Posterior cingulate gyrus (tissue), 11 donors: Measurements from ENCODE around the gene RPGRIP1L.

Source experiments
- DNase-seq, 10 donors: peaks; one replicate each; pipeline versions ENCODE4 v3.0.0 to v3.0.0-alpha.2; 2020 to 2021; ENCODE audit warnings: mixed read lengths in 3 of 10
- intact Hi-C: fragments of 100-400 bp; cut with DNase I; formaldehyde crosslinking; loops from one replicate; pipeline ENCODE4 v1.15.1; 2023

The RPGRIP1L gene

GRCh38 chr16:53608094-53608493 is 95.6 kb downstream of the RPGRIP1L start:
- DNase-seq, result no peak
- intact Hi-C loops, result no loop called here

GRCh38 chr16:53605831-53606400 is 97.7 kb downstream of the RPGRIP1L start:
- intact Hi-C loops, result no loop called here
- DNase-seq, result no peak

DNA sequence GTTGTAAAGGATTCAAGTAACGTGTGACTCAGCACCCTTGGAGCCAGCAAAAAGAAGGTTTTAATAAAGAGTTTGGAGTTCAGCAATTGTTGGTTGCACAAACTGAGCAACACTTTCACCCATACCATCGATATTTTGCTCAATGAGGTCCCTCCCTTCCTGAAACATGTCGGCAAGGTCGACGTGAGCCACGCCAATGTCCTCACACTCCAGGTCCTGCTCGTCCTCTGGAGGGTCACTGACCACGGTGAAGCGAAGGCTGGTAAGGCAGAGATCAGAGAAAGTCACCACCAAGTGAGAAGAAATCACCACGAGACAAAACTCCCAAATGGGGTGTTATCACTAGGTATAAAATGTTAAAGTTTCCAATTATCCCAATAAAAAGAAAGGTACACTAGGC is 98.3 kb downstream of the RPGRIP1L start:
- intact Hi-C loops, result no loop called here
- no peak for DNase-seq

- no peak for DNase-seq
- intact Hi-C loops, result no loop called here
These were observed 101.7 kb downstream of the RPGRIP1L start for GRCh38 chr16:53601961-53602360.

- intact Hi-C loops, result no loop called here
- no peak for DNase-seq
These were observed 103.0 kb downstream of the RPGRIP1L start for GRCh38 chr16:53600616-53601015.

- intact Hi-C loops, result no loop called here
- no peak for DNase-seq
These were observed 103.5 kb downstream of the RPGRIP1L start for GRCh38 chr16:53600126-53600525.

DNA sequence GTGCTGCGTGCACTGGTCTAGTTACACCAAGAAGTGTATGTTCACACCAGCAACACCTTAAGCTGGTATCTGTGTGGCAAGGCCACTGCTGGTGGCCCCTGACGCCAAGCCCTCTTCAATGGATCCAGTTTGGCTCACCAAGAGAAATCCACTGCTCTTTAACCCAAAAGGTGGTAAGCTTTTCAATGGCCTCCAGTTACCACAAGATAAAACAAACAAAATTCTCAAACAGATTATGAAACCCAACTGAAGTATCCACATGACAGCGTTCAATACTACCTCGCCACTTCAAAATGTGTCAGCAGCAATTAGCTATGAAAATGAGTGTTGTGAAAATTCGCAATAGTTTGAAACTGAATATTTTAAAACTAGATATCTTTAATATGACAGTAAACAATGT is 104.1 kb downstream of the RPGRIP1L start:
- intact Hi-C loops, result no loop called here
- DNase-seq, result no peak

- DNase-seq, result no peak
- intact Hi-C loops, result no loop called here
These were observed 105.0 kb downstream of the RPGRIP1L start for GRCh38 chr16:53598511-53599275.

DNA sequence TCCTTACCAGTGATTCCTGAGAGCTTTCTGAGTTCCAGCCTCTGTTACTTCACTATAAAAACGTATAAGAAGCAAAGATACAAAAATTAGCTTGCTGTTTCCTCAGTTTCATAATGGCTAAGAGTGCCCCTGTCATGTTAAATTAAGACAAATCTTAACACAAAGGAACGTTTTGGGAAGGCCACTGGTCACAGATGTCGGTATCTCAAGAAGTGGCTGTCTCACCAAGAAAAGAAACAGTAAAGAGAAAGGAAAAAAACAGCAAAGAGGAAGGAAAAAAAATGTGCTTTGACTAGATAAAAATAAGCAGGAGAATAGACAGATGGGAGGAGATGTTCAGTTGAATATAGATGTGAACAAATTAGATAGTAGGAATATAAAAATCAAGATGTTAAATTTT is 105.9 kb downstream of the RPGRIP1L start:
- DNase-seq, result no peak

GRCh38 chr16:53588081-53588648 is 115.5 kb downstream of the RPGRIP1L start:
- intact Hi-C loops, result no loop called here
- no peak for DNase-seq

More for the DNA sequence above, 105.9 kb downstream of the RPGRIP1L start:
- intact Hi-C loops, result no loop called here

GRCh38 chr16:53583401-53583800 is 120.3 kb downstream of the RPGRIP1L start:
- intact Hi-C loops, result no loop called here
- no peak for DNase-seq

- no peak for DNase-seq
- intact Hi-C loops, result no loop called here
These were observed 121.9 kb downstream of the RPGRIP1L start for GRCh38 chr16:53581784-53582183.

DNA sequence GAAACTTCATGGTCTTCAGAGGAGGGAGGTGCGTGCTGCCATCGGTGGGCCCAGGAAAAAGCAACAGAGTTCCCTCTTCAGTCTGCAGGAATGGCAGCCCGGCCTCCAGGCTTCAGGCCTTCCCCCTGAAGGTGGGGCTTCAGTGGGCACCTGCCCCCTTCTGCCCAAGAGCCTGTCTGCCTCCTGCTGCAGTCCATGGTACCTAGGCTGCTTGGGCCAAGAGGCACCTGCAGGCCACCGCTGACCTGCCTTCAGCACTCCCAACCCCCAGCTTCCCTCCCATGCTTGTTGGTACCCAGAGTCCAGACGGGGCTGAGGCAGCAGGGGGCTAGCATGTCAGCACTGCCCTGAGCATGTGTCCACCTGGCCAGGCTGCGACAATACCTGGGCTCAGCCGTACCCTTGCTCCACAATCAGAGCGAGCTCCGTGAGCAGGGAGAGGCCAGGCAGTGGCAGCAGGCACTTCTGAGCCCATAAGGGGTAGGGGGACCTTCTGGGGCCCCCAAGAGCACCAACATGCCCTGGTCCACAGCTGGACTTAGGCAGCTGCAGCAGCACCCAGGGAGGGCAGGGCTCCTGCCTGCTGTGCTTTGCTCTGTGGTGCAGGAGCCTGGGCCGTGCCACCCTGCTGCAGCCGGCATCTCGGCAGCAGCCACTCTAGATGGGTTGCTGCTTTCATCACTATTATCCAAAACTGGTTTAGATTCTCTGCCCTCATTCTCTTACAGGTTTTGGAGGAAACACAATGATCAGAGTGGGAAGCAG is 123.4 kb downstream of the RPGRIP1L start:
- intact Hi-C loops, result no loop called here

GRCh38 chr16:53576904-53577303 is 126.8 kb downstream of the RPGRIP1L start:
- DNase-seq, result no peak
- intact Hi-C loops, result no loop called here

More for the DNA sequence above, 123.4 kb downstream of the RPGRIP1L start:
- DNase-seq, result no peak

DNA sequence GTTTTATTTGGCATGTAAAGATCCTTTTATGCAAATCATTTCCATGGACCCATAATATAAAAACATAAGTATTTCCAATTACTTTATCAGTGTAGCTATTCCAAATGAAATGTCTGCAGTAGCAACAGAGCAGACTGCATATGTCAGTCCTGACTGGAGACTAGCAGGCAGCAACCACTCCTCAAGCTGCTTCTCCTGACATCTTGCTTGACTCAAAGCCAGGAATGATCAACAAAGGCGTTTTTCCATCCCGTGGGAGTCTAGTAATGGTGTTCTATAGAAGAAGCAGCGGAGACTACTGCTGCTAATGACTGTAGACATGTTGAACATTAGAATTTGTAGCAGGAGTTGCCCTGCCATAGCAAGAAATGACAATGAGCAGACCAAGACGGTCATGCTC is 127.4 kb downstream of the RPGRIP1L start:
- DNase-seq, result no peak
- intact Hi-C loops, result no loop called here

GRCh38 chr16:53571763-53572162 is 131.9 kb downstream of the RPGRIP1L start:
- no peak for DNase-seq
- intact Hi-C loops, result no loop called here

DNA sequence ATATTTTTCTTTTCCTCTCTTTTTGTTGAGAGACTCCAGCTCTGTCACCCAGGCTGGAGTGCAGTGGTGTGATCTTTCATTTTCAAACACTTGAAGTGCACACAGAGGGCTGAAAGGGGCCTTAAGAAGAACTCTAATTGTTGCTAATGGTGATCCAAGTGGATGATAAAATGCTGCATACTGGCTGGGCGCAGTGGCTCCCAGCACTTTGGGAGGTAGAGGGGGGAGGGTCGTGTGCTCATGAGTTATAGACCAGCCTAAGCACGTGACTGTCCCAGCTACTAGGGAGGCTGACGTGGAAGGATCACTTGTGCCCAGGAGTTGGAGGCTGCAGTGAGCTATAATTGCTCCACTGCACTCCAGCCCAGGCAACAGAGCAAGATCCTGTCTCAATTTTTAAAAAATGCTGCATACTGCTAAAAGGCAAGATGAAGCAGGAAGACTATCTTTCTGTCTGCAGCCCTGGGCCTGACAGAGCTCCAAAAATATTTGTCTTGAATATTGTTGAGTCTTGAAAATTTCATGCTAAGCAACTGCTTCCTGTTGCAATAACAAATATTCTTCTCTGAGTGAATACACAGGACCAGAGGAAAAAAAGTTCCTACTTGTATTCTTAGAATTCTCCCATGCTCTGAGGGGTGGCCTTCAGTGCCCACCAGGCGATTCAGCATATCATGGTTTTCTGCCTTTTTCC is 137.0 kb downstream of the RPGRIP1L start:
- intact Hi-C loops, result no loop called here
- DNase-seq, result no peak

GRCh38 chr16:53565296-53565863 is 138.3 kb downstream of the RPGRIP1L start:
- intact Hi-C loops, result no loop called here
- no peak for DNase-seq

DNA sequence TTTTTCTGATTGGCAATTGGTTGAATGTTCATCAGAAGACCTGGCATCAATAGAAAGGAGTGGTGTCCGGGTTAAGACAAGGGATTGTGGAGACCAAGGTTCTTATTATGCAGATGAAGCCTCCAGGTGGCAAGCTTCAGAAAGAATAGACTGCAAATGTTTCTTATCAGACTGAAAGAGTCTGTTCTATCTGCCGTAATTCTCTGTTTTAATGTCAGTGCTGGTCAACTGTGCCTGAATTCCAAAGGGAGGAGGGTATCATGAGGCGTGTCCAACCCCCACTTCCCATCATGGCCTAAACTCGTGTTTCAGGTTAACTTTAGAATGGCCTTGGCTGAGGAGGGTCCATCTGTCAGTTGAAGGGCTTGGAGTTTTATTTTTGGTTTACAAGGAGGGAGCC is 140.2 kb downstream of the RPGRIP1L start:
- intact Hi-C loops, result no loop called here

DNA sequence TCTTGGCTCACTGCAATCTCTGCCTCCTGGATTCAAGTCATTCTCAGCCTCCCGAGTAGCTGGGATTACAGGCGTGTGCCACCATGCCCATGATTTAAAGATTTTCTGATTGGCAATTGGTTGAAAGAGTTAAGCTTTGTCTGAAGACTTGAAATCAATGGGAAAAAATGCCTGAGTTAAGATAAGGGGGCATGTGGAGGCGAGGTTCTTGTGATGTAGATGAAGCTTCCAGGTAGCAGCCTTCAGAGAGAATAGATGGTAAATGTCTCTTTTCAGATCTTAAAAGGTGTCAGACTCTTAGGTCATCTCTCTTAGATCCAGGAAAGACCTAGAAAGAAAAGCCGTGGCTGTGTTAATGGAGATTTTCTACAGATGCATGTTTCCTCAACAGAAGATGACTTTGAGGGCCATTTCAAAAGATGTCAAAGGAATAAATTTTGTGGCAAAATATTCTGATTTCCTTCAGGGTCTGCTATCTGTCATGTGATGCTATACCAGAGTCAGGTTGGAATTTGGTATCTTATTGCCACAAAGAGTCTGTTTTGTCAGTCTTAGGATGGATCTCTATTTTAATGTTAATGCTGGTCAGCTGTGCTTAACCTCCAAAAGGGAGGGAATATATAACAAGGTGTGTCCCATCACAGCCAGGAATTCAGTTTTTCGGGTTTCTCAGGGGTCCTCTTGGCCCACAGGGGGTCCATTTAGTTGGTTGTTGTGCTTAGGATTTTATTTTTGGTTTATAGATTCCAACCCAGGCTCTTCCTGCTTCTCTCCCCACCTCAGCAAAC is 142.4 kb downstream of the RPGRIP1L start:
- no peak for DNase-seq
- intact Hi-C loops, result no loop called here

More for the DNA sequence above, 140.2 kb downstream of the RPGRIP1L start:
- no peak for DNase-seq
